ENCODE results near the gene FAM81B.
"Not testable (repeated sequence)": the region's sequence is repeated elsewhere in the genome, so short reads cannot be mapped to it uniquely, and the experiment has no call there.

FAM81B gene

GRCh38 chr5:95390812-95391492, at the start of gene FAM81B:
FAM81B (plus strand) TSS chr5:95391366; CDS start chr5:95391390, 24 bp downstream.
- DNase-seq (ENCODE audit: low read depth, low spot score), result no peak

- DNase-seq (ENCODE audit: low read depth, low spot score), result not testable (repeated sequence)
These were observed 49.7 kb upstream of the FAM81B start for GRCh38 chr5:95341444-95341843.

GRCh38 chr5:95347506-95348120, 43.6 kb upstream of the FAM81B start:
- no peak for DNase-seq (ENCODE audit: low read depth, low spot score)

- DNase-seq (ENCODE audit: low read depth, low spot score), result no peak
These were observed 40.5 kb upstream of the FAM81B start for GRCh38 chr5:95350631-95351030.

- DNase-seq (ENCODE audit: low read depth, low spot score), result no peak
These were observed 38.5 kb upstream of the FAM81B start for GRCh38 chr5:95352691-95353090.

- no peak for DNase-seq (ENCODE audit: low read depth, low spot score)
These were observed 32.8 kb upstream of the FAM81B start for GRCh38 chr5:95358320-95358719.

- DNase-seq (ENCODE audit: low read depth, low spot score), result no peak
These were observed 32.3 kb upstream of the FAM81B start for GRCh38 chr5:95358848-95359247.

GRCh38 chr5:95360667-95361066, 30.5 kb upstream of the FAM81B start:
- not testable (repeated sequence) for DNase-seq (ENCODE audit: low read depth, low spot score)

GRCh38 chr5:95365302-95366095, 25.7 kb upstream of the FAM81B start:
- no peak for DNase-seq (ENCODE audit: low read depth, low spot score)

- no peak for DNase-seq (ENCODE audit: low read depth, low spot score)
These were observed 21.4 kb upstream of the FAM81B start for GRCh38 chr5:95369782-95370181.

GRCh38 chr5:95374061-95374460, 17.1 kb upstream of the FAM81B start:
- DNase-seq (ENCODE audit: low read depth, low spot score), result no peak

GRCh38 chr5:95375591-95375990, 15.6 kb upstream of the FAM81B start:
- DNase-seq (ENCODE audit: low read depth, low spot score), result no peak

GRCh38 chr5:95379133-95379532, 12.0 kb upstream of the FAM81B start:
- DNase-seq (ENCODE audit: low read depth, low spot score), result no peak

- DNase-seq (ENCODE audit: low read depth, low spot score), result no peak
These were observed 11.0 kb upstream of the FAM81B start for GRCh38 chr5:95380103-95380628.

GRCh38 chr5:95382801-95383200, 8.4 kb upstream of the FAM81B start:
- no peak for DNase-seq (ENCODE audit: low read depth, low spot score)

- no peak for DNase-seq (ENCODE audit: low read depth, low spot score)
These were observed 6.5 kb upstream of the FAM81B start for GRCh38 chr5:95384485-95385213.

GRCh38 chr5:95385334-95385733, 5.8 kb upstream of the FAM81B start:
- no peak for DNase-seq (ENCODE audit: low read depth, low spot score)

- not testable (repeated sequence) for DNase-seq (ENCODE audit: low read depth, low spot score)
These were observed 799 bp downstream of the FAM81B start for GRCh38 chr5:95391965-95392364.

- DNase-seq (ENCODE audit: low read depth, low spot score), result no peak
These were observed 1.5 kb downstream of the FAM81B start for GRCh38 chr5:95392593-95393182.

- DNase-seq (ENCODE audit: low read depth, low spot score), result no peak
These were observed 2.1 kb downstream of the FAM81B start for GRCh38 chr5:95393279-95393678.

- DNase-seq (ENCODE audit: low read depth, low spot score), result no peak
These were observed 7.8 kb downstream of the FAM81B start for GRCh38 chr5:95398989-95399388.
